Stimulated activated CD4-positive, alpha-beta T cell treated with anti-CD3 and anti-CD28 coated beads, Interleukin-15, amount 100 ng/mL, for 24 hours (primary cell): ENCODE measurements around the gene EXOSC5.
"Not testable (repeated sequence)": the region's sequence is repeated elsewhere in the genome, so short reads cannot be mapped to it uniquely, and the experiment has no call there.

Source experiments
- DNase-seq: peaks from one replicate; pipeline ENCODE4 v3.0.0-alpha.2; 2020

Gene EXOSC5

GRCh38 chr19:41364524-41365391 is 32.4 kb downstream of the EXOSC5 start:
- DNase-seq = no peak

- peak; percentile 99 for DNase-seq
Measured at GRCh38 chr19:41363753-41364523, 33.2 kb downstream of the EXOSC5 start, which contains the start of gene B9D2. Gene B9D2, minus strand, starts transcription at chr19:41364149. Its CDS starts 630 bp downstream, at chr19:41363519.

- DNase-seq = no peak
Measured at GRCh38 chr19:41363371-41363752, 33.8 kb downstream of the EXOSC5 start.

GRCh38 chr19:41362143-41362847 is 34.9 kb downstream of the EXOSC5 start:
- DNase-seq = no peak

GRCh38 chr19:41359741-41360140 is 37.4 kb downstream of the EXOSC5 start:
- no peak for DNase-seq

GRCh38 chr19:41357746-41358145 is 39.4 kb downstream of the EXOSC5 start:
- no peak for DNase-seq

GRCh38 chr19:41356984-41357739 is 40.0 kb downstream of the EXOSC5 start:
- DNase-seq = peak; percentile 40

GRCh38 chr19:41355802-41356201 is 41.4 kb downstream of the EXOSC5 start:
- no peak for DNase-seq

GRCh38 chr19:41355035-41355434 is 42.1 kb downstream of the EXOSC5 start:
- no peak for DNase-seq

- no peak for DNase-seq
Measured at GRCh38 chr19:41354343-41354953, 42.7 kb downstream of the EXOSC5 start.

- peak; percentile 93 for DNase-seq
Measured at GRCh38 chr19:41353466-41354342, 43.5 kb downstream of the EXOSC5 start, which contains the start of gene TGFB1. Gene TGFB1, minus strand, starts transcription at chr19:41353922. Its CDS starts 878 bp downstream, at chr19:41353044.

GRCh38 chr19:41352609-41353465 is 44.3 kb downstream of the EXOSC5 start:
- peak; percentile 84 for DNase-seq

GRCh38 chr19:41352279-41352608 is 44.9 kb downstream of the EXOSC5 start:
- no peak for DNase-seq

GRCh38 chr19:41351339-41352245 is 45.6 kb downstream of the EXOSC5 start:
- peak; percentile 89 for DNase-seq

GRCh38 chr19:41350735-41351338 is 46.3 kb downstream of the EXOSC5 start:
- DNase-seq = no peak

GRCh38 chr19:41346916-41347315 is 50.2 kb downstream of the EXOSC5 start:
- DNase-seq = not testable (repeated sequence)

GRCh38 chr19:41344162-41344561 is 53.0 kb downstream of the EXOSC5 start:
- DNase-seq = no peak
